GM23338 (cell line): ENCODE data around the gene ITGAV. TPM values are rescaled to one million over a fixed set of nuclear protein-coding genes. Genes with fewer than 3 reads are reported as not detected.

ENCODE experiments used
- ATAC-seq: fragments of 200-7000 bp; cut with Tn5 transposase; 3 replicates; pipeline ENCODE4 v1.9.1; 2020
- DNase-seq: peaks from one replicate; pipeline ENCODE4 v3.0.0-alpha.2; 2015; ENCODE audit warnings: low spot score
- H2AFZ ChIP-seq: fragments of 200-600 bp; sonication (generic); 2 replicates; pipeline ENCODE4 v1.8.0; 2016; ENCODE audit warnings: antibody characterized with exemption, mild to moderate bottlenecking, moderate library complexity
- H3F3A ChIP-seq: fragments of 200-600 bp; sonication (generic); replicated peaks from 2 replicates; pipeline ENCODE4 v1.8.0; 2017; ENCODE audit warnings: antibody characterized with exemption, mixed run types, low read depth
- H3K27ac ChIP-seq: fragments of 200-600 bp; sonication (generic); 2 replicates; pipeline ENCODE4 v1.6.1; 2016; ENCODE audit warnings: low read depth
- H3K27me3 ChIP-seq: fragments of 200-600 bp; sonication (generic); 2 replicates; pipeline ENCODE4 v1.8.0; 2016; ENCODE audit warnings: mild to moderate bottlenecking, mixed run types, moderate library complexity; ENCODE audit not compliant: insufficient read depth
- H3K36me3 ChIP-seq: fragments of 200-600 bp; sonication (generic); 2 replicates; pipeline ENCODE4 v1.8.0; 2016; ENCODE audit warnings: mild to moderate bottlenecking; ENCODE audit not compliant: insufficient read depth
- H3K4me1 ChIP-seq: fragments of 200-600 bp; sonication (generic); 2 replicates; pipeline ENCODE4 v1.8.0; 2016; ENCODE audit warnings: mild to moderate bottlenecking, moderate library complexity; ENCODE audit not compliant: insufficient read depth
- H3K4me2 ChIP-seq: fragments of 200-600 bp; sonication (generic); 2 replicates; pipeline ENCODE4 v1.7.1; 2017; ENCODE audit warnings: mixed run types
- H3K4me3 ChIP-seq: fragments of 200-600 bp; sonication (generic); 2 replicates; pipeline ENCODE4 v1.6.1; 2016; ENCODE audit warnings: mixed run types
- H3K79me2 ChIP-seq: fragments of 200-600 bp; sonication (generic); replicated peaks from 2 replicates; pipeline ENCODE4 v1.8.0; 2017; ENCODE audit warnings: mild to moderate bottlenecking; ENCODE audit not compliant: insufficient read depth
- H3K9me2 ChIP-seq: fragments of 200-600 bp; sonication (generic); 2 replicates; pipeline ENCODE4 v1.8.0; 2017; ENCODE audit not compliant: insufficient read depth
- H4K20me1 ChIP-seq: fragments of 200-600 bp; sonication (generic); replicated peaks from 2 replicates; pipeline ENCODE4 v1.8.0; 2017; ENCODE audit warnings: mild to moderate bottlenecking; ENCODE audit not compliant: insufficient read depth
- H3K27ac Mint-ChIP-seq: 2 replicates; pipeline ENCODE4 v1.8.0; 2020; ENCODE audit warnings: inconsistent platforms, mild to moderate bottlenecking, moderate library complexity, mixed read lengths
- H3K27me3 Mint-ChIP-seq: 3 replicates; pipeline ENCODE4 v1.8.0; 2022; ENCODE audit warnings: low read depth, mild to moderate bottlenecking, moderate library complexity, mixed read lengths, inconsistent platforms; ENCODE audit not compliant: insufficient read depth, poor library complexity
- H3K36me3 Mint-ChIP-seq: 3 replicates; pipeline ENCODE4 v1.8.0; 2021; ENCODE audit warnings: low read depth, mild to moderate bottlenecking, inconsistent platforms, moderate library complexity, mixed read lengths
- H3K4me1 Mint-ChIP-seq: 3 replicates; pipeline ENCODE4 v1.8.0; 2020; ENCODE audit warnings: mild to moderate bottlenecking, inconsistent platforms, mixed read lengths
- H3K4me3 Mint-ChIP-seq: 3 replicates; pipeline ENCODE4 v1.8.0; 2021; ENCODE audit warnings: moderate library complexity, mild to moderate bottlenecking, inconsistent platforms, mixed read lengths
- H3K9me3 Mint-ChIP-seq: 3 replicates; pipeline ENCODE4 v1.8.0; 2020; ENCODE audit warnings: moderate library complexity, mild to moderate bottlenecking, inconsistent platforms, mixed read lengths
- CREB1 ChIP-seq: fragments of 250-450 bp; sonication (Bioruptor Pico); IDR thresholded peaks from 2 replicates; pipeline ENCODE4 v1.5.0; 2020; ENCODE audit warnings: low read depth, mild to moderate bottlenecking, moderate library complexity
- EZH2 ChIP-seq: fragments of 200-600 bp; sonication (generic); IDR thresholded peaks from one replicate; pipeline ENCODE4 v1.8.0; 2017; ENCODE audit warnings: antibody characterized with exemption, mild to moderate bottlenecking, low read depth; ENCODE audit not compliant: unreplicated experiment
- EZH2phosphoT487 ChIP-seq: fragments of 200-600 bp; sonication (generic); IDR thresholded peaks from one replicate; pipeline ENCODE4 v1.8.1; 2018; ENCODE audit warnings: antibody characterized with exemption; ENCODE audit not compliant: unreplicated experiment
- JUNB ChIP-seq: IDR thresholded peaks from one replicate; pipeline ENCODE4 v1.6.1; 2016; ENCODE audit warnings: antibody characterized with exemption; ENCODE audit not compliant: unreplicated experiment
- NANOG ChIP-seq: IDR thresholded peaks from 2 replicates; pipeline ENCODE4 v1.6.1; 2016; ENCODE audit warnings: antibody characterized with exemption, borderline replicate concordance
- POLR2AphosphoS5 ChIP-seq: IDR thresholded peaks from 2 replicates; pipeline ENCODE4 v1.6.1; 2016; ENCODE audit warnings: antibody characterized with exemption, low read depth
- STAT1 ChIP-seq: IDR thresholded peaks from one replicate; pipeline ENCODE4 v1.6.1; 2016; ENCODE audit warnings: antibody characterized with exemption; ENCODE audit not compliant: unreplicated experiment
- ZNF114 ChIP-seq: fragments of 250-450 bp; sonication (Bioruptor Pico); IDR thresholded peaks from 2 replicates; pipeline ENCODE4 v1.5.0; 2020; ENCODE audit warnings: mild to moderate bottlenecking, moderate library complexity
- ZNF331 ChIP-seq: fragments of 250-450 bp; sonication (Bioruptor Pico); IDR thresholded peaks from 2 replicates; pipeline ENCODE4 v1.5.0; 2020; ENCODE audit warnings: low read depth, mild to moderate bottlenecking, moderate library complexity
- polyA plus RNA-seq: library from polyadenylated mRNA; unstranded; fragments of >200 nt; fragmentation: Nextera tagmentation; extraction: Ambion mirVana; gene quantifications from 2 replicates; pipeline ENCODE4 v1.2.1, GENCODE V29; 2016
- total RNA-seq: library from RNA; depleted of rRNA; stranded (reverse); fragments of >200 nt; shearing (Covaris generic); gene quantifications from 2 replicates; pipeline ENCODE4 v1.2.3, GENCODE V29; 2014
- TF ChIP-seq, protein P1 (sequence below): IDR thresholded peaks from one replicate; pipeline ENCODE4 v1.6.1; 2018; ENCODE audit warnings: antibody characterized with exemption; ENCODE audit not compliant: unreplicated experiment
- TF ChIP-seq, protein P2 (sequence below), 2 experiments: fragments of 200-600 bp in 1 of 2; sonication (generic) in 1 of 2; conservative IDR thresholded peaks; 2 replicates each; pipeline versions ENCODE4 v1.5.1 to v1.6.1; 2016 to 2017; ENCODE audit warnings: antibody characterized with exemption in 2 of 2, low read depth in 2 of 2, mild to moderate bottlenecking in 2 of 2, moderate library complexity in 1 of 2
- TF ChIP-seq, protein P3 (sequence below): IDR thresholded peaks from 2 replicates; pipeline ENCODE4 v1.6.1; 2016; ENCODE audit warnings: antibody characterized with exemption

ITGAV gene
- total and polyA plus RNA-seq, 2 experiments from 2014 or later: 9.1 to 56.5 TPM

DNA sequence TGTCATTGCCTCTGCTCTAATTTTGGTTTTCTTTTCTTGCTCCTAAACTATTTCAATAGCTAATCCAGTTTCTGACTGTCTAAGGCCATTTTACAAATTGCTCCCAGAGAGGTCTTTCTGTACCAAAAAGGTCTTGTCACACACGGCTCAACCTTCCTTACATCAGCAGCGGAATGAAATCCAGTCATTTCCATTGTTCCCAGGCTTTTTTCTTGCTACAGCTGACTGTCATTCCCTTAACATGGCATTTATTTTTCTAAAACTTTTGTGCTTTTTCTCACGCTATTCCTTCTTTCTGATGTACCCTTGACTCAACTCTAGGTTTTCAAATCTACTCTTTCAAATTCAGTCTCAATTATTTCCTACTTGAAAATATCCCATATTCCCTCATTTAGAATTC, 128.3 kb downstream of the ITGAV start (continued):
- TF ChIP-seq, protein P1, sequence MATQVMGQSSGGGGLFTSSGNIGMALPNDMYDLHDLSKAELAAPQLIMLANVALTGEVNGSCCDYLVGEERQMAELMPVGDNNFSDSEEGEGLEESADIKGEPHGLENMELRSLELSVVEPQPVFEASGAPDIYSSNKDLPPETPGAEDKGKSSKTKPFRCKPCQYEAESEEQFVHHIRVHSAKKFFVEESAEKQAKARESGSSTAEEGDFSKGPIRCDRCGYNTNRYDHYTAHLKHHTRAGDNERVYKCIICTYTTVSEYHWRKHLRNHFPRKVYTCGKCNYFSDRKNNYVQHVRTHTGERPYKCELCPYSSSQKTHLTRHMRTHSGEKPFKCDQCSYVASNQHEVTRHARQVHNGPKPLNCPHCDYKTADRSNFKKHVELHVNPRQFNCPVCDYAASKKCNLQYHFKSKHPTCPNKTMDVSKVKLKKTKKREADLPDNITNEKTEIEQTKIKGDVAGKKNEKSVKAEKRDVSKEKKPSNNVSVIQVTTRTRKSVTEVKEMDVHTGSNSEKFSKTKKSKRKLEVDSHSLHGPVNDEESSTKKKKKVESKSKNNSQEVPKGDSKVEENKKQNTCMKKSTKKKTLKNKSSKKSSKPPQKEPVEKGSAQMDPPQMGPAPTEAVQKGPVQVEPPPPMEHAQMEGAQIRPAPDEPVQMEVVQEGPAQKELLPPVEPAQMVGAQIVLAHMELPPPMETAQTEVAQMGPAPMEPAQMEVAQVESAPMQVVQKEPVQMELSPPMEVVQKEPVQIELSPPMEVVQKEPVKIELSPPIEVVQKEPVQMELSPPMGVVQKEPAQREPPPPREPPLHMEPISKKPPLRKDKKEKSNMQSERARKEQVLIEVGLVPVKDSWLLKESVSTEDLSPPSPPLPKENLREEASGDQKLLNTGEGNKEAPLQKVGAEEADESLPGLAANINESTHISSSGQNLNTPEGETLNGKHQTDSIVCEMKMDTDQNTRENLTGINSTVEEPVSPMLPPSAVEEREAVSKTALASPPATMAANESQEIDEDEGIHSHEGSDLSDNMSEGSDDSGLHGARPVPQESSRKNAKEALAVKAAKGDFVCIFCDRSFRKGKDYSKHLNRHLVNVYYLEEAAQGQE: no peak
- TF ChIP-seq ZNF331 (CRISPR knock-in tag) (no peak), EZH2phosphoT487 (no peak), ZNF114 (CRISPR knock-in tag) (no peak), NANOG (no peak), STAT1 (no peak)

DNA sequence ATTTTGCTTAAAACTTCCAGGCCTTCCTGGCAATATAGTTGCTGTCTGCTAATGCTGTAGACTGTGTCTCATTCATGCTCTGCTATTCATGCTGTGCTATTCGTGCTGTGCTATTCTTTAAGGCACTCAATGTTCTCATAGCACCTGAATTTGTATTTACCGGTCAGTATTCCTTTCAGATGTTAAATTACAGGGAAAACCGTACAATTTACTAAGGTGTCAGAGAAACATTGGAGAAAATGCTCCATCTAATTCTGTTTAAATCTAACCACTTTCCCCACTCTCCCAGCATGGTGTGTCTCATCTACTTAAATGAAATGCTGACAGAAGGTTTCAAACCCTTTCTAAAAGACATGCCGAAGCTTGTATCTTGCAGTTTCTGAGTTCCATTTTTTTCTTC, 129.0 kb downstream of the ITGAV start:
- no peak for DNase-seq
- peak; percentile 77 for ATAC-seq
- Histone ChIP-seq H3K79me2 (peaks cover 10% of the 10 kb centered on the region), H3K4me1 (peaks cover 52% of the 10 kb centered on the region), H4K20me1 (no peaks in the 10 kb centered on the region), H3K27ac (no peak overlapping the region), H3K4me3 (no peak overlapping the region), H2AFZ (no peak overlapping the region), H3K27me3 (no peaks in the 10 kb centered on the region), H3K4me2 (peak overlapping the region; percentile 41), H3F3A (no peaks in the 10 kb centered on the region), H3K36me3 (no peaks in the 10 kb centered on the region), H3K9me2 (no peaks in the 10 kb centered on the region)
- Mint-ChIP-seq H3K4me1 (peaks cover 42% of the 10 kb centered on the region), H3K4me3 (peak overlapping the region; percentile 42; the same call in 2 of the 3 replicates), H3K27me3 (peaks cover 4% of the 10 kb centered on the region), H3K9me3 (no peaks in the 10 kb centered on the region), H3K36me3 (no peaks in the 10 kb centered on the region), H3K27ac (peak overlapping the region; percentile 76)
- no peak for TF ChIP-seq ZNF114 (CRISPR knock-in tag)
- TF ChIP-seq NANOG: no peak
- no peak for TF ChIP-seq CREB1 (CRISPR knock-in tag)
- TF ChIP-seq, protein P1: no peak
- TF ChIP-seq, protein P2, sequence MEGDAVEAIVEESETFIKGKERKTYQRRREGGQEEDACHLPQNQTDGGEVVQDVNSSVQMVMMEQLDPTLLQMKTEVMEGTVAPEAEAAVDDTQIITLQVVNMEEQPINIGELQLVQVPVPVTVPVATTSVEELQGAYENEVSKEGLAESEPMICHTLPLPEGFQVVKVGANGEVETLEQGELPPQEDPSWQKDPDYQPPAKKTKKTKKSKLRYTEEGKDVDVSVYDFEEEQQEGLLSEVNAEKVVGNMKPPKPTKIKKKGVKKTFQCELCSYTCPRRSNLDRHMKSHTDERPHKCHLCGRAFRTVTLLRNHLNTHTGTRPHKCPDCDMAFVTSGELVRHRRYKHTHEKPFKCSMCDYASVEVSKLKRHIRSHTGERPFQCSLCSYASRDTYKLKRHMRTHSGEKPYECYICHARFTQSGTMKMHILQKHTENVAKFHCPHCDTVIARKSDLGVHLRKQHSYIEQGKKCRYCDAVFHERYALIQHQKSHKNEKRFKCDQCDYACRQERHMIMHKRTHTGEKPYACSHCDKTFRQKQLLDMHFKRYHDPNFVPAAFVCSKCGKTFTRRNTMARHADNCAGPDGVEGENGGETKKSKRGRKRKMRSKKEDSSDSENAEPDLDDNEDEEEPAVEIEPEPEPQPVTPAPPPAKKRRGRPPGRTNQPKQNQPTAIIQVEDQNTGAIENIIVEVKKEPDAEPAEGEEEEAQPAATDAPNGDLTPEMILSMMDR (conservative IDR thresholded peaks at IDR 0.05; ENCODE audit: low read depth in 2 of 2): no peak
- no peak for TF ChIP-seq EZH2
- no peak for TF ChIP-seq POLR2AphosphoS5
- TF ChIP-seq ZNF331 (CRISPR knock-in tag): no peak
- no peak for TF ChIP-seq JUNB
- TF ChIP-seq EZH2phosphoT487: no peak
- TF ChIP-seq, protein P3, sequence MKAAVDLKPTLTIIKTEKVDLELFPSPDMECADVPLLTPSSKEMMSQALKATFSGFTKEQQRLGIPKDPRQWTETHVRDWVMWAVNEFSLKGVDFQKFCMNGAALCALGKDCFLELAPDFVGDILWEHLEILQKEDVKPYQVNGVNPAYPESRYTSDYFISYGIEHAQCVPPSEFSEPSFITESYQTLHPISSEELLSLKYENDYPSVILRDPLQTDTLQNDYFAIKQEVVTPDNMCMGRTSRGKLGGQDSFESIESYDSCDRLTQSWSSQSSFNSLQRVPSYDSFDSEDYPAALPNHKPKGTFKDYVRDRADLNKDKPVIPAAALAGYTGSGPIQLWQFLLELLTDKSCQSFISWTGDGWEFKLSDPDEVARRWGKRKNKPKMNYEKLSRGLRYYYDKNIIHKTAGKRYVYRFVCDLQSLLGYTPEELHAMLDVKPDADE: no peak
- TF ChIP-seq STAT1: no peak
